Measurements from ENCODE around the gene SH3BP2.

- TF ChIP-seq RAD21 (IDR thresholded peaks at IDR 0.05; ENCODE audit: insufficient read depth, low read depth, low read length) (no peak), POLR2A (IDR thresholded peaks at IDR 0.05; ENCODE audit: low read depth, low read length) (no peak), RAD51 (IDR thresholded peaks at IDR 0.05) (no peak), YBX1 (IDR thresholded peaks at IDR 0.05) (no peak), JUND (IDR thresholded peaks at IDR 0.05; ENCODE audit: low read depth, low read length) (no peak), E2F8 (IDR thresholded peaks at IDR 0.05; ENCODE audit: low read depth, partially characterized antibody) (no peak), MTA2 (IDR thresholded peaks at IDR 0.05; ENCODE audit: low read depth) (no peak), HDGF (IDR thresholded peaks at IDR 0.05) (no peak), ZZZ3 (IDR thresholded peaks at IDR 0.05; ENCODE audit: control insufficient read depth, insufficient read length, low read depth) (no peak), ZBTB11 (CRISPR knock-in tag; IDR thresholded peaks at IDR 0.05) (no peak), KDM1A (IDR thresholded peaks at IDR 0.05; ENCODE audit: borderline replicate concordance) (no peak), NFIC (IDR thresholded peaks at IDR 0.05; ENCODE audit: low read depth, low read length) (no peak), BRCA1 (IDR thresholded peaks at IDR 0.05; ENCODE audit: low read depth, low read length) (no peak)
These were observed 20.8 kb downstream of the SH3BP2 start for GRCh38 chr4:2813446-2814405.
